GM19193 (cell line): ENCODE data around the gene LRRC31.

Experiments used
- POLR2A ChIP-seq: IDR thresholded peaks from 4 replicates; pipeline ENCODE4 v1.6.1; 2011; ENCODE audit not compliant: insufficient read depth, insufficient read length; ENCODE audit errors: extremely low read depth

LRRC31 gene

GRCh38 chr3:169879013-169879557, 9.3 kb upstream of the LRRC31 start:
- no peak for TF ChIP-seq POLR2A

- TF ChIP-seq POLR2A = no peak
These were observed 1.6 kb upstream of the LRRC31 start for GRCh38 chr3:169871129-169871886.

- no peak for TF ChIP-seq POLR2A
These were observed 1.4 kb downstream of the LRRC31 start for GRCh38 chr3:169868369-169868768.

- TF ChIP-seq POLR2A = no peak
These were observed 2.0 kb downstream of the LRRC31 start for GRCh38 chr3:169867584-169868210.

- no peak for TF ChIP-seq POLR2A
These were observed 4.5 kb downstream of the LRRC31 start for GRCh38 chr3:169865176-169865767.

GRCh38 chr3:169864270-169864669, 5.5 kb downstream of the LRRC31 start:
- TF ChIP-seq POLR2A = no peak

- no peak for TF ChIP-seq POLR2A
These were observed 6.3 kb downstream of the LRRC31 start for GRCh38 chr3:169863458-169863899.

GRCh38 chr3:169861871-169862270, 7.9 kb downstream of the LRRC31 start:
- TF ChIP-seq POLR2A = no peak

- no peak for TF ChIP-seq POLR2A
These were observed 11.9 kb downstream of the LRRC31 start for GRCh38 chr3:169857811-169858210.

- no peak for TF ChIP-seq POLR2A
These were observed 14.2 kb downstream of the LRRC31 start for GRCh38 chr3:169855514-169855913.

- TF ChIP-seq POLR2A = no peak
These were observed 19.1 kb downstream of the LRRC31 start for GRCh38 chr3:169850618-169851017.

- TF ChIP-seq POLR2A = no peak
These were observed 21.0 kb downstream of the LRRC31 start for GRCh38 chr3:169848741-169849140.

GRCh38 chr3:169847896-169848295, 21.8 kb downstream of the LRRC31 start:
- no peak for TF ChIP-seq POLR2A

GRCh38 chr3:169846458-169847193, 23.1 kb downstream of the LRRC31 start:
- TF ChIP-seq POLR2A = no peak

- TF ChIP-seq POLR2A = no peak
These were observed 26.8 kb downstream of the LRRC31 start for GRCh38 chr3:169842960-169843359.

GRCh38 chr3:169841171-169841570, 28.6 kb downstream of the LRRC31 start:
- no peak for TF ChIP-seq POLR2A

GRCh38 chr3:169838511-169839030, 31.2 kb downstream of the LRRC31 start:
- TF ChIP-seq POLR2A = no peak
